GM19372 (cell line): ENCODE data around the gene PAX7.

ENCODE experiments used
- ATAC-seq: cut with Tn5 transposase; IDR thresholded peaks from one replicate; pipeline ENCODE4 v1.9.1; 2021; ENCODE audit warnings: mild to moderate bottlenecking, low read depth, moderate library complexity; ENCODE audit not compliant: unreplicated experiment

PAX7 gene

GRCh38 chr1:18618546-18619466, 11.8 kb upstream of the PAX7 start:
- ATAC-seq: no peak

- no peak for ATAC-seq
Observed at GRCh38 chr1:18619467-18619835, 11.2 kb upstream of the PAX7 start.

GRCh38 chr1:18628511-18628910, 2.1 kb upstream of the PAX7 start:
- no peak for ATAC-seq

GRCh38 chr1:18629659-18630510, 761 bp upstream of the PAX7 start:
- no peak for ATAC-seq

GRCh38 chr1:18631496-18632217, 1.0 kb downstream of the PAX7 start:
- no peak for ATAC-seq

GRCh38 chr1:18632218-18632588, 1.6 kb downstream of the PAX7 start:
- ATAC-seq: no peak

GRCh38 chr1:18632783-18633421, 2.3 kb downstream of the PAX7 start:
- ATAC-seq: no peak

- ATAC-seq: no peak
Observed at GRCh38 chr1:18633422-18634155, 2.9 kb downstream of the PAX7 start.

- ATAC-seq: no peak
Observed at GRCh38 chr1:18634276-18634675, 3.6 kb downstream of the PAX7 start.

- no peak for ATAC-seq
Observed at GRCh38 chr1:18635070-18635577, 4.5 kb downstream of the PAX7 start.

- ATAC-seq: no peak
Observed at GRCh38 chr1:18635891-18636595, 5.4 kb downstream of the PAX7 start.

GRCh38 chr1:18636596-18637508, 6.2 kb downstream of the PAX7 start:
- no peak for ATAC-seq

GRCh38 chr1:18637511-18637960, 6.9 kb downstream of the PAX7 start:
- ATAC-seq: no peak

- ATAC-seq: no peak
Observed at GRCh38 chr1:18637962-18638834, 7.6 kb downstream of the PAX7 start.

GRCh38 chr1:18638835-18639364, 8.3 kb downstream of the PAX7 start:
- ATAC-seq: no peak

- no peak for ATAC-seq
Observed at GRCh38 chr1:18639368-18640055, 8.9 kb downstream of the PAX7 start.
